Keratinocyte (primary cell): ENCODE results near the gene SLC17A4. TPM values are rescaled to one million over a fixed set of nuclear protein-coding genes. Genes with fewer than 3 reads are reported as not detected.

Experiments used
- DNase-seq: peaks from one replicate; pipeline ENCODE4 v3.0.0-alpha.2; 2011; ENCODE audit warnings: low read depth, missing footprints, low spot score
- FAIRE-seq: peaks from 2 replicates; lab custom pipeline; 2011; peaks lifted over from hg19 to GRCh38; lab: Jason Lieb, UNC
- H2AFZ ChIP-seq: 2 replicates; pipeline ENCODE4 v1.6.0; 2012; ENCODE audit warnings: low read length, control low read depth, inconsistent platforms; ENCODE audit not compliant: control insufficient read depth
- H3K27ac ChIP-seq: 2 replicates; pipeline ENCODE4 v1.5.1; 2011; ENCODE audit warnings: low read length; ENCODE audit not compliant: control insufficient read depth, insufficient read depth
- H3K27me3 ChIP-seq: 3 replicates; pipeline ENCODE4 v1.6.0; 2011; ENCODE audit warnings: low read length; ENCODE audit not compliant: control insufficient read depth, insufficient read depth; ENCODE audit errors: extremely low read depth
- H3K36me3 ChIP-seq, 2 experiments: 2 replicates in 1 of 2; 3 replicates in 1 of 2; pipeline ENCODE4 v1.5.1; 2011; ENCODE audit warnings: low read length in 2 of 2, mild to moderate bottlenecking in 1 of 2; ENCODE audit not compliant: control insufficient read depth in 2 of 2, insufficient read depth in 2 of 2; ENCODE audit errors: extremely low read depth in 1 of 2
- H3K4me1 ChIP-seq: 3 replicates; pipeline ENCODE4 v1.5.1; 2011; ENCODE audit warnings: low read length; ENCODE audit not compliant: control insufficient read depth, insufficient read depth; ENCODE audit errors: extremely low read depth
- H3K4me2 ChIP-seq: 3 replicates; pipeline ENCODE4 v1.6.0; 2011; ENCODE audit warnings: low read depth, low read length; ENCODE audit not compliant: control insufficient read depth, insufficient read depth; ENCODE audit errors: extremely low read depth
- H3K4me3 ChIP-seq, 3 experiments: fragments of 200-600 bp in 1 of 3; sonication (generic) in 1 of 3; 2 replicates in 2 of 3; 3 replicates in 1 of 3; pipeline ENCODE4 v1.5.1; 2011 to 2016; ENCODE audit warnings: low read length in 3 of 3, mild to moderate bottlenecking in 3 of 3, control low read depth in 2 of 3, inconsistent platforms in 1 of 3, low read depth in 1 of 3, mixed read lengths in 1 of 3, mixed run types in 1 of 3, moderate library complexity in 1 of 3; ENCODE audit not compliant: control insufficient read depth in 2 of 3, insufficient read depth in 2 of 3; ENCODE audit errors: extremely low read depth in 1 of 3
- H3K79me2 ChIP-seq: 2 replicates; pipeline ENCODE4 v1.6.0; 2012; ENCODE audit warnings: low read length; ENCODE audit not compliant: control insufficient read depth, insufficient read depth
- H3K9ac ChIP-seq: 3 replicates; pipeline ENCODE4 v1.6.0; 2011; ENCODE audit warnings: low read length; ENCODE audit not compliant: control insufficient read depth, insufficient read depth; ENCODE audit errors: extremely low read depth
- H3K9me1 ChIP-seq: 3 replicates; pipeline ENCODE4 v1.6.0; 2011; ENCODE audit warnings: low read length; ENCODE audit not compliant: control insufficient read depth, insufficient read depth; ENCODE audit errors: extremely low read depth
- H3K9me3 ChIP-seq: 2 replicates; pipeline ENCODE4 v1.5.1; 2012; ENCODE audit warnings: low read depth, low read length; ENCODE audit not compliant: control insufficient read depth
- H4K20me1 ChIP-seq: 3 replicates; pipeline ENCODE4 v1.6.0; 2011; ENCODE audit warnings: low read length; ENCODE audit not compliant: control insufficient read depth, insufficient read depth; ENCODE audit errors: extremely low read depth
- CTCF ChIP-seq, 3 experiments: IDR thresholded peaks in 1 of 3; conservative IDR thresholded peaks in 1 of 3; optimal IDR thresholded peaks in 1 of 3; 2 replicates in 2 of 3; 3 replicates in 1 of 3; pipeline versions ENCODE3 to v1.5.1; 2011; ENCODE audit warnings: low read length in 3 of 3, mild to moderate bottlenecking in 3 of 3, moderate library complexity in 2 of 3, control low read depth in 1 of 3, inconsistent platforms in 1 of 3; ENCODE audit not compliant: insufficient read depth in 2 of 3; ENCODE audit errors: extremely low read depth in 1 of 3
- EZH2 ChIP-seq: IDR thresholded peaks from one replicate; pipeline ENCODE4 v1.6.1; 2012; ENCODE audit warnings: inconsistent platforms, mild to moderate bottlenecking, low read length, moderate library complexity
- dilution Hi-C: fragments of 300-500 bp; cut with MboI; formaldehyde crosslinking; loops from one replicate; pipeline ENCODE4 v1.7.0; 2020; ENCODE audit warnings: low sequenced_read_pairs; ENCODE audit not compliant: extremely low pct_ligation_motif_present
- polyA plus RNA-seq, 5 experiments: library from polyadenylated mRNA; depleted of rRNA in 3 of 5; stranded (reverse) in 3 of 5; stranded (forward) in 1 of 5; unstranded in 1 of 5; fragments of >200 nt; gene quantifications; 1 replicate in 1 of 5; 2 replicates in 3 of 5; 3 replicates in 1 of 5; pipeline versions ENCODE4 v1.2.1 to v1.2.3, GENCODE V29; 2011 to 2012; ENCODE audit warnings: missing spikeins in 2 of 5, low read depth in 1 of 5, low replicate concordance in 1 of 5

The SLC17A4 gene
- polyA plus RNA-seq, 1 donor (not counting 4 experiments of a cell fraction or from before 2014, with no cell fraction given) = not detected

- no peaks in the 10 kb centered on the region for H3K27me3 ChIP-seq
Measured at GRCh38 chr6:25829375-25829774, 74.8 kb downstream of the SLC17A4 start.

GRCh38 chr6:25830458-25830857, 75.9 kb downstream of the SLC17A4 start:
- Histone ChIP-seq H3K4me1 (no peaks in the 10 kb centered on the region), H3K9ac (no peak overlapping the region), H4K20me1 (no peaks in the 10 kb centered on the region), H3K27ac (no peak overlapping the region), H3K4me3 (no peak overlapping the region), H3K36me3 (no peaks in the 10 kb centered on the region), H3K4me2 (no peak overlapping the region), H3K27me3 (no peaks in the 10 kb centered on the region), H3K9me3 (no peaks in the 10 kb centered on the region), H2AFZ (no peak overlapping the region), H3K79me2 (no peaks in the 10 kb centered on the region), H3K9me1 (no peaks in the 10 kb centered on the region)
- DNase-seq (no peak), FAIRE-seq (no peak)
- TF ChIP-seq EZH2 (no peak), CTCF (optimal IDR thresholded peaks at IDR 0.05 in 1 of 3, IDR thresholded peaks at IDR 0.05 in 1 of 3, conservative IDR thresholded peaks at IDR 0.05 in 1 of 3; ENCODE audit: extremely low read depth in 1 of 3, insufficient read depth in 2 of 3, low read length in 3 of 3) (no peak)
- dilution Hi-C loops = no loop called here

More at GRCh38 chr6:25829375-25829774, 74.8 kb downstream of the SLC17A4 start:
- no peak for DNase-seq
- Histone ChIP-seq H3K9me1 (no peaks in the 10 kb centered on the region), H3K27ac (no peak overlapping the region), H3K4me1 (no peaks in the 10 kb centered on the region), H3K79me2 (no peaks in the 10 kb centered on the region), H2AFZ (no peak overlapping the region), H3K9ac (no peak overlapping the region), H3K4me3 (no peak overlapping the region), H4K20me1 (no peaks in the 10 kb centered on the region), H3K4me2 (no peak overlapping the region), H3K9me3 (no peaks in the 10 kb centered on the region), H3K36me3 (no peaks in the 10 kb centered on the region)
- TF ChIP-seq CTCF (optimal IDR thresholded peaks at IDR 0.05 in 1 of 3, IDR thresholded peaks at IDR 0.05 in 1 of 3, conservative IDR thresholded peaks at IDR 0.05 in 1 of 3; ENCODE audit: extremely low read depth in 1 of 3, insufficient read depth in 2 of 3, low read length in 3 of 3) = no peak
- TF ChIP-seq EZH2 = no peak
- FAIRE-seq = no peak
- dilution Hi-C loops = no loop called here

Other genes with a start within 250 kb of the SLC17A4 start
- gene SCGN, start 102.5 kb upstream of the SLC17A4 start, polyA plus RNA-seq = not detected in 3 replicates
- not detected in 3 replicates for gene SLC17A1, start 77.3 kb downstream of the SLC17A4 start, polyA plus RNA-seq
- gene SLC17A3, start 119.5 kb downstream of the SLC17A4 start, polyA plus RNA-seq = not detected in 3 replicates
- not detected in 3 replicates for gene SLC17A2, start 175.9 kb downstream of the SLC17A4 start, polyA plus RNA-seq
- 5.2 to 7.8 TPM (median 6.7 TPM) in 3 replicates for gene TRIM38, start 208.1 kb downstream of the SLC17A4 start, polyA plus RNA-seq